Measurements from ENCODE around the gene MED27.

MED27 gene

DNA sequence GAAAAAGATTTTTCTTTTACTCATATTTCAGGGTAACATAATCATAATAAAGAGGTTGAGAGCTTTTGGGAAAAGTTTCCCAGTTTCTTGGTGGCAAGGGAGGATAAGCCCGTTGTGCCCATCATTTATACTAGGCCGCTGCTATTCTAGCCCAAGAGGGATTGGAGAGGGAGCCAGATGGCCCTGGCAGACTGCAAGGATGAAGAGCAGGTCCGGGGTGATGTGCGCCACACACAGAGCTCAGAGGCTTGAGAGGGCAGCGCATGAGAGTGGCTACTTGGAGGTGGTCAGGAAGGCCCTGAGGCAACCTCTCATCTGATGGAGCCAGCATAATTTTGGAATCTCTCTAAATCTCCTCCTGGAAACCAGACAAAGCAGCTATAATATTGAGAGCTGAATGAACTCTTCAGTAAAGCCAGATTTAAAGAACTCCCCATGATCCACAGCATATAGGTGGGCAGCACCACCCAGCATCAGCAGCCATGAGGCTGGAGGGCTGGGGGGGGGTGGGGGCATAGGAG lies 110.1 kb downstream of the MED27 start:
- Mint-ChIP-seq H3K36me3 (ENCODE audit: low read depth) (peaks cover 22% of the 10 kb centered on the region), H3K4me3 (no peak overlapping the region)

DNA sequence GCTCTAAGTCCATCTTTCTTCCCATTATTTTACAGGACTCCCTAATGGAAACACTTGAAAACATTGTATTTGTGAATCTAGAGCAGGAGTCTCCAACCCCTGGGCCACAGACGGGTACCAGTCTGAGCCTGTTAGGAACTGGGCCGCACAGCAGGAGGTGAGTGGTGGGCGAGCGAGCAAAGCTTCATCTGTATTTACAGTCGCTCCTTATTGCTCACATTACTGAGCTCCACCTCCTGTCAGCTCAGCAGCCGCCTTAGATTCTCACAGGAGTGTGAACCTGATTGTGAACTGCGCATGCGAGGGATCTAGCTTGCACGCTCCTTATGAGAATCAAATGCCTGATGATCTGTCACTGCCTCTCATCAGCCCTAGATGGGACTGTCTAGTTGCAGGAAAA lies 111.0 kb downstream of the MED27 start:
- no peak overlapping the region for H3K27ac Mint-ChIP-seq
- no peaks in the 10 kb centered on the region for H3K27me3 Mint-ChIP-seq
- peaks cover 24% of the 10 kb centered on the region for H3K36me3 Mint-ChIP-seq (ENCODE audit: low read depth)
- no peaks in the 10 kb centered on the region for H3K9me3 Mint-ChIP-seq
- H3K4me3 Mint-ChIP-seq, result no peak overlapping the region
- no peaks in the 10 kb centered on the region for H3K4me1 Mint-ChIP-seq (ENCODE audit: low read depth)

More for the DNA sequence above, 110.1 kb downstream of the MED27 start:
- Mint-ChIP-seq H3K9me3 (no peaks in the 10 kb centered on the region), H3K27ac (no peak overlapping the region), H3K27me3 (no peaks in the 10 kb centered on the region), H3K4me1 (ENCODE audit: low read depth) (no peaks in the 10 kb centered on the region)

DNA sequence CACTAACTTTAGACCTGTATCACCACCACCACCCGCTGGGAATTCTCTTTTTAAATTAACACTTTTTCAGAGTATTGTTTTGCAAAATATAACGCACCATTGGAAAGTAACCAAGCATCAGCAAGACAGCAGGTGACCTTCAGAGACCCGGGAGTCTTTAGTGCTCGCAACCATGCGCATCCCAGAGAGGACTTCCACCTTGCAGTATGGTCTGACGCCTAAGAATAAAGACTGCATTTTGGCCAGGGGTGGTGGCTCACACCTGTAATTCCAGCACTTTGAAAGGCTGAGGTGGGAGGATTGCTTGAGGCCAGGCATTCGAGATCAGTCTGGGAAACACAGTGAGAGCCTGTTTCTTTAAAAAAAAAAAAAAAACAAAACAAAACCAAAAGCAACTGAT lies 113.8 kb downstream of the MED27 start:
- Mint-ChIP-seq H3K9me3 (no peaks in the 10 kb centered on the region), H3K4me1 (ENCODE audit: low read depth) (no peaks in the 10 kb centered on the region), H3K27me3 (no peaks in the 10 kb centered on the region), H3K27ac (no peak overlapping the region), H3K36me3 (ENCODE audit: low read depth) (peaks cover 17% of the 10 kb centered on the region), H3K4me3 (no peak overlapping the region)

DNA sequence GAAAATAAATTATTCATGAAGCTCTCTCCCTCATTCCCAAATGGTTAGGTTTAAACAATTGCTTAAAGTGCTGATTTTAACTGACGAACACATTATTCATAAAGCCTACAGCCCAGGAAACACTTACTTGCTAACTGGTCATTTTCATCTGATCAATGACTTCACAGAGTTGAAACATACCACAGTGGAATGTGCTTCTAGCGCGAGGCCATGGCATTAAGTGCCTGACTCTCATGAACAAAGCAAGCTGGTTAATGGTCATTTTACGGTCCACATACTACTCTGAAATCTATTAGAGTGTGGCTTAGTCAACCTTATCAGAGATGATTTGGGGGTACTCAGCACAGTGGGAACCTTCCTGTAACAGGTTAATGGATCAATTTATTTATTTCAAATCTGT lies 114.6 kb downstream of the MED27 start:
- no peaks in the 10 kb centered on the region for H3K4me1 Mint-ChIP-seq (ENCODE audit: low read depth)
- no peak overlapping the region for H3K27ac Mint-ChIP-seq
- no peak overlapping the region for H3K4me3 Mint-ChIP-seq
- no peaks in the 10 kb centered on the region for H3K9me3 Mint-ChIP-seq
- peaks cover 22% of the 10 kb centered on the region for H3K36me3 Mint-ChIP-seq (ENCODE audit: low read depth)
- H3K27me3 Mint-ChIP-seq, result no peaks in the 10 kb centered on the region

DNA sequence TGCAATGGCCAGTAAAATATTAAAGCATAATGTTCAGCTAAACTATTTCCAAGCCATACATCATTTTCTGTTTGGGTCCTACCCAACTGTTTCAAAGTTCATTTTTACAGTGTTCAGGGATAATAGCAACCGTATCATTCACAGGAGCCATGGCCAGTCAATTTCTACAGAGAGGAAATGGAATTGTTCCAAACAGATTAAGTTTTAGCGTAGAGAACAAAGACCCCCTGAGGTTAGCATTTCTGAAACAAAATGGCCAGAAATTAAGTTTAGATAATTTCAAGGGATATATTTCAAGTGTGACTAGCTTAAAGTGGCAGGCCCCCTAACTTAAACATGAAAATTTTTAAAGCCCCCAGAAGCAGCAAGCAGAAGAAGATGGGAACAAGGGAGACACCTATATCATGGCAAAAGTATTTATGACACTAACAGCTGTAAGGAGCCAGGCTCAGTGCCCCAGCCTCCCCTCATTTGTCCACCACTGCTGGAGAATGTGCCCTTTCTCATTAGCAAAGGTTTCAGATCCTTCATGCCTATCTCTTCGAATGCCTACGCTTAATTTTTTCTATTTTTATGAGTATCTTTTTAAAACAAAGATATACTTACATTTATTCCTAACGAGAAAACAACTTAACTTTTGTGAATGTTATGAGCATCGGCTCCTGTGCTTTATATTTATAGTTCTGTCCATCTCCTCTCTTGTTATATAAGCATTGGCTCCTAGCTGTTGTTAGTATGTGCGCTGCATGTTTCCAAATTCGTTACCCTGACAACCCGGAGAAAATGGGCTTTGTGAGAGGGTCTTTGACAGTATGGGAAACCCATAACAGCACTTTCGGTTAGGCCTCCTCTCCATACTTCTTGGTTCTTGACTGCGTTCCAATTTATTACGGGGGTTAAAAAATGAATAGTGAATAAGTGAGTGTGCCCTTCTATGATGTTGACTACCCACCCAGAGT lies 116.3 kb downstream of the MED27 start:
- peaks cover 26% of the 10 kb centered on the region for H3K36me3 Mint-ChIP-seq (ENCODE audit: low read depth)
- no peaks in the 10 kb centered on the region for H3K27me3 Mint-ChIP-seq
- no peaks in the 10 kb centered on the region for H3K9me3 Mint-ChIP-seq
- no peaks in the 10 kb centered on the region for H3K4me1 Mint-ChIP-seq (ENCODE audit: low read depth)
- no peak overlapping the region for H3K4me3 Mint-ChIP-seq
- H3K27ac Mint-ChIP-seq, result no peak overlapping the region

DNA sequence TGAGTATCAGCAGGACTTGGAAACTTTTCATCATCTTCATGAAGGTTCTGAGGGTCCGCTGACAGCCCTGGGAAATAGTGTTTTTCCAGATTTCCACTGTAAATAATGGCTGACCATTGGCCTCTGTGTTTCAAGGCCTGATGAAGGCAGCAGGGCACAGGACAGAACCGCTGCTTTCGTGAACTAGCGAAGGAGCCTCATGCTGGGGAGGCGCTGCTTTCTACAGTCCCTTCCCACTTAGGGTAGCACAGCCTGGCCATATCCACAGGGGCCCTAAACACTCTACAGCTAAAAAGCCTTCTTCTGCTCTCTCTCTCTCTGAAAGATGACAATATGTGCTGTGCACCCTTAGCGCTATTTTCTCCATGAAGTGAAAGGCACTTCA lies 118.2 kb downstream of the MED27 start:
- Mint-ChIP-seq H3K27ac (no peak overlapping the region), H3K36me3 (ENCODE audit: low read depth) (peaks cover 31% of the 10 kb centered on the region), H3K27me3 (no peaks in the 10 kb centered on the region), H3K9me3 (no peaks in the 10 kb centered on the region), H3K4me3 (no peak overlapping the region), H3K4me1 (ENCODE audit: low read depth) (no peaks in the 10 kb centered on the region)

DNA sequence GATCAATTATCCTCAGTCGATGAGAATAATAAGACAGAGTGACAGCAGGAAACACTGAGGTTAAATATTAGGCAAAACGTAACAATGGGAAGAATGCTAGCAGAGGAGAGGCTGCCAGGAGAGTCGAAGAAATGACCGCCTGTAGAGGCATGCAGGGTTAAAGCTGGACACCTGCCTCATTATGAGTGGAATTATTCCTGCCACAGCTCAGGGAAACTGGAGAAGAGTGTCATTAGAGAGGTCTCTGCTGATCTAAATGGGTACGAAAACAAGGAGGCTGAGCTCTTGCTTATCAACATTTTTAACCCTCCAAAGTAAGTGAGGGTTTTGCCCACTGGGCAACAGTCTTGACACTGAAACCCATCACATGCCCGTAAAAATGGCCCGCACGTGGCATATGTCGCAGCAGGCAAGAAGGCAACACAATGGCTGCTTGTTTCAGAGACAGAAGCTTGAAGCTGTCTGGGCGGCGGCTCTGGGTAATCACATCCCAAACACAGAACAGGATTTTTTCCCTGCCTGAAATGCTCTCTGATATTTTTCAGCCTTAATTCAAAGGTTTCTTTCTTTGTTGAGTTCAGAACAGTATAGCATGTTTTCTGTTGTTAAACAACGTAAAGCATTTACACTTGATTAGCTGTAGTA lies 118.7 kb downstream of the MED27 start:
- Mint-ChIP-seq H3K4me1 (ENCODE audit: low read depth) (no peaks in the 10 kb centered on the region), H3K9me3 (no peaks in the 10 kb centered on the region), H3K27me3 (no peaks in the 10 kb centered on the region), H3K4me3 (no peak overlapping the region), H3K36me3 (ENCODE audit: low read depth) (peaks cover 31% of the 10 kb centered on the region), H3K27ac (no peak overlapping the region)

DNA sequence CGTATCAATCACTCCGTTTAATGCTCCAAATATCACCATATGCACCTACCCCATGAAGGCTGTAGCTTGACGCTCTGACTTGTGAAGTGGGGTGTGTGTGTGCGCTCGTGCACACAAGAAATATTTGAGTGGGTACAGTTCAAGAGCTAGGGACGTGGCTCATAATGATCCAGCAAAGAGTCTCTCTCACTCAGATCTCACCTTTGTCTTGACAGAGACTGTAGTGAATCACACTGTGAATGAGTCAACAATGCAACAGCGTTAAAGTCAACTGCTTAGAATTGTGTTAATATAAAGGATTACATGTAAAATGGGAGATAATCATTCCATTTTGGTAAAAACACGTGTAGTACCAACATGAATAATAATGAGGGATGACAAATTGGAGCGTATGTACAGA lies 119.4 kb downstream of the MED27 start:
- Mint-ChIP-seq H3K4me1 (ENCODE audit: low read depth) (no peaks in the 10 kb centered on the region), H3K27ac (no peak overlapping the region), H3K27me3 (no peaks in the 10 kb centered on the region), H3K9me3 (no peaks in the 10 kb centered on the region), H3K4me3 (no peak overlapping the region), H3K36me3 (ENCODE audit: low read depth) (peaks cover 35% of the 10 kb centered on the region)

DNA sequence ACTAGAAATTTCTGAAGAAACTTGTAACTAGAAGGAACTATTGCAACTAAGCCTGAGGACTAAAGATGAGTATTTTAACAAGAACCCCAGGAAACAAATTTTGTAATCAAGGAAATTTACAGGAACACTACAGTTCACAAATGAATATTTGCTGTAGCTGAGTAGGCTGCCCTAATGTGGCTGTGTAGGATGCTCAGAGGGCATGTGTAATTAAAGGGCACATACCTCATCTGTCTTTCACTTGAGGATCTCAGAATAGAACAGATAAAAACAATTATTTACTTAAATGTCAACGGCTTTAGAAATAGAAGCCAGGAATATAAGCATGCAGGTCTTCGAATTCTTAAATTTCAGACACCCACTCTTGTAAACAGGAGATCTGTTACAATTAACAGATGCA lies 119.8 kb downstream of the MED27 start:
- Mint-ChIP-seq H3K27ac (no peak overlapping the region), H3K4me3 (no peak overlapping the region), H3K9me3 (no peaks in the 10 kb centered on the region), H3K4me1 (ENCODE audit: low read depth) (no peaks in the 10 kb centered on the region), H3K36me3 (ENCODE audit: low read depth) (peaks cover 32% of the 10 kb centered on the region), H3K27me3 (no peaks in the 10 kb centered on the region)

DNA sequence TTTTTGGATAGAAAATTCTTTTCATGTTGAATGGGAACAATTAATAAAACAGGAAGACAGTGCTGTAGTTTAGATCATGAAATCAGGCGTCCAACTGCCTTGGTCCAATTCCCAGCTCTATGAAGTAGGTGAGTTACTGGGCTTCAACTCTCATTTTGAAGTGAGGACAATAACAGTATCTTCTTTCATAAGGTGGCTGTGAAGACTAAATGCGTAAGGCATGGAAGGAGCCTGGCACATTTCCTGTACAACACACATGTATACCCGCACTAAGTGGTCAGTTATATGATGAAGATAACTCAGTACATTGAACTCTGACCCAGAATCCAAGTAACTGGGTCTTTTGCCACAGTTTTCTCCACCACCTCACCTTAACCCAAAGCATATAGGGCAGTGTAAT lies 120.6 kb downstream of the MED27 start:
- Mint-ChIP-seq H3K27me3 (no peaks in the 10 kb centered on the region), H3K4me3 (no peak overlapping the region), H3K27ac (no peak overlapping the region), H3K9me3 (no peaks in the 10 kb centered on the region), H3K4me1 (ENCODE audit: low read depth) (no peaks in the 10 kb centered on the region), H3K36me3 (ENCODE audit: low read depth) (peaks cover 23% of the 10 kb centered on the region)

DNA sequence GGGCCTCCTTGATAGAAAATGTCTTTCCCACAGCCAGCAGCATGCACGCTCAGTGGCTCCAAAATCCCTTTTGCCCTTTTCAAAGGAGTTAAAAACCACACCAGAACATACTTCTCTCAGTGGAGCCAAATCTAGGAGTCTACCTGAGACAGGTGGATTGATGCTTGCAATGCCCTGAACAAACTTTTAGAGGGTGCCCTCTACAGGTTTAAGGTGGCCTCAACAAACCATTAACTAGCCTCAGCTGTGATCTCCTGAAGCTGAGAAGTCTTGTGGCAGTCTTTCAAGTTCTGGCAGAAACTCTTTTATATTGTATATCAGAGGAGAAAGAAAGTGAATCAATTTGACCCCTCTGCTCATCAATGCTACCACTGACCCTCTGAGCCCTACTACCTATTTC lies 125.4 kb downstream of the MED27 start:
- Mint-ChIP-seq H3K4me3 (no peak overlapping the region), H3K27me3 (no peaks in the 10 kb centered on the region), H3K27ac (no peak overlapping the region), H3K36me3 (ENCODE audit: low read depth) (peaks cover 13% of the 10 kb centered on the region), H3K9me3 (no peaks in the 10 kb centered on the region), H3K4me1 (ENCODE audit: low read depth) (no peaks in the 10 kb centered on the region)

DNA sequence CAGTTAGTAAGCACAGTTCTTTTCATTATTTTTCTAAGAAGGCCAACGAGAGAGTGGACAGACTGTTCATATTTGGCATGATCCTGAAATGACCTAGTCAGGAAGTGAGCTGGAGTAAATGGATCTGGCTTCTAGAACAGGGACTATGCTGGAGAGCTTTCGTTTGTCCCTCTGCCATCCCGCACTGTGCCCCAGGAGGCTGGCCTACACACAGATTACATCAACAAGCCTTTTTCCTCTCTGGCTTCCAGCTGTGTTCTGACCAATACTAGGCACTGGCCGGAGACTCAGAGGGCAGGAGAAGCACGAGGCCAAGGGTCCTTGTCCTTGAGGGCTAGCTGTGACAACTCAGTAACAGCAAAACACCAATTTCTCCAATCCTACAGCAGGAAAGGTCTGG lies 127.8 kb downstream of the MED27 start:
- no peaks in the 10 kb centered on the region for H3K9me3 Mint-ChIP-seq
- H3K27me3 Mint-ChIP-seq, result no peaks in the 10 kb centered on the region
- peaks cover 8% of the 10 kb centered on the region for H3K36me3 Mint-ChIP-seq (ENCODE audit: low read depth)
- no peak overlapping the region for H3K4me3 Mint-ChIP-seq
- H3K4me1 Mint-ChIP-seq (ENCODE audit: low read depth), result no peaks in the 10 kb centered on the region
- no peak overlapping the region for H3K27ac Mint-ChIP-seq

DNA sequence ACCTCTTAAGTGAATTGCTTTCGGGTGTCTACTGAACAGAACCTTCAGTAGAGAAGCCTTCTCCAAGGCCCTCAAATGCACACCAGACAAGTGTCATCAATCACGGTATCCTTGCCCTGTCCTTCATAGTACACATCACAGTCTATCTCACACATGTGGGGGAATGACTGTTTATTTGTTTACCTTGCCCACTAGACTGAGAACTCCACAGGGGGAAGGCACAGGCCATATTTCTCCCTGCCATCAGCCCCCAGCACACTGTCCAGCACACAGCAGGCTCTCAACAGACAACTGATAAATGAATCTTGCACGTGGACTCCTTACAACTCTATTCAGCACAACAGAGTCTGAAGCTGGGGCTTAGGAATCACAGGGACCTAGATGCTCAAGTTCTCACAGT lies 128.5 kb downstream of the MED27 start:
- Mint-ChIP-seq H3K36me3 (ENCODE audit: low read depth) (peaks cover 12% of the 10 kb centered on the region), H3K9me3 (no peaks in the 10 kb centered on the region), H3K4me3 (no peak overlapping the region), H3K27me3 (no peaks in the 10 kb centered on the region), H3K27ac (no peak overlapping the region), H3K4me1 (ENCODE audit: low read depth) (no peaks in the 10 kb centered on the region)

DNA sequence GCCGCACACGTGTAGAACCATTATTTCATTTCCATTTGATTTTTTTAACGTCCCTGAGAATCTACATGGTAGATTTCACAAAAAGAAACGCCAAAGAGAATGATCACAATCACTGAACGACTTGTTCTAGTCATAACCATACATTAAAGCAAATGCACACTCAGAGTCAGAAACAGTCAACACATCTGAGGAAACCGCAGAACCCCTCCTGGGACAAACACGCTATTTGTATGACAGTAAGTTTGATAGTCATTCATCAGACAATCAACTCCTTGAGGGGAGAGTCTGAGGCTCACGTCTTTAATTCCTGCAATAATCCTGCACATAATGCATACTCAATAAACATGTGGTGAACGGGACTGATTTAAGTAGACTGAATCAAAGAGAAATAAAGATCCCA lies 129.2 kb downstream of the MED27 start:
- Mint-ChIP-seq H3K36me3 (ENCODE audit: low read depth) (peaks cover 14% of the 10 kb centered on the region), H3K9me3 (no peaks in the 10 kb centered on the region), H3K4me1 (ENCODE audit: low read depth) (no peaks in the 10 kb centered on the region), H3K27ac (no peak overlapping the region), H3K27me3 (no peaks in the 10 kb centered on the region), H3K4me3 (no peak overlapping the region)

DNA sequence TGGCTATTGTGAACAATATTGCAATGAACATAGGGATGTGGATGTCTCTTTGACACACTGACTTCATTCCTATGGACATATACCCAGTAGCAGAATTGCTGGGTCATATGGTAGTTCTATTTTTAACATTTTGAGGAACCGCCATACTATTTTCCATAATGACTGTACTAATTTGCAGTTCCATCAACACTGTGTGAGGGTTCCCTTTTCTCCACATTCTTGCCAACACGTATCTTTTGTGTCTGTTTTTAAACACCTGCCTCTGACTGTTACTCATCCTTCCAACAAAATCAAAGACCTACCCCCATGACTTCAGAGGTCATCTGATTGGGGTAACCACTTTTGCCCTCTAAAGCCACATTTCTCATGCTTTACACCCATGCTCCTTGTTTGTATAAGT lies 133.5 kb downstream of the MED27 start:
- H3K4me3 Mint-ChIP-seq, result no peak overlapping the region
- H3K27me3 Mint-ChIP-seq, result no peaks in the 10 kb centered on the region
- peaks cover 24% of the 10 kb centered on the region for H3K36me3 Mint-ChIP-seq (ENCODE audit: low read depth)
- H3K27ac Mint-ChIP-seq, result no peak overlapping the region
- no peaks in the 10 kb centered on the region for H3K4me1 Mint-ChIP-seq (ENCODE audit: low read depth)
- H3K9me3 Mint-ChIP-seq, result no peaks in the 10 kb centered on the region
